Osteocyte (in vitro differentiated cells): ENCODE results near the gene OXSR1. TPM values are rescaled to one million over a fixed set of nuclear protein-coding genes. Genes with fewer than 3 reads are reported as not detected.
A peak's percentile ranks its signal among the peaks of the same experiment; 100 is the strongest.

Source experiments
- DNase-seq: peaks from one replicate; pipeline ENCODE4 v3.0.0; 2021; ENCODE audit warnings: mixed read lengths; ENCODE audit not compliant: unreplicated experiment; ENCODE audit errors: extremely low spot score
- H3K27ac Mint-ChIP-seq: one replicate; pipeline ENCODE4 v1.8.0; 2021; ENCODE audit warnings: mild to moderate bottlenecking, mixed read lengths; ENCODE audit not compliant: unreplicated experiment
- H3K27me3 Mint-ChIP-seq: one replicate; pipeline ENCODE4 v1.8.0; 2021; ENCODE audit warnings: mixed read lengths; ENCODE audit not compliant: unreplicated experiment
- H3K36me3 Mint-ChIP-seq: one replicate; pipeline ENCODE4 v1.8.0; 2021; ENCODE audit warnings: mixed read lengths; ENCODE audit not compliant: unreplicated experiment
- H3K4me1 Mint-ChIP-seq: one replicate; pipeline ENCODE4 v1.8.0; 2021; ENCODE audit warnings: mixed read lengths; ENCODE audit not compliant: unreplicated experiment
- H3K4me3 Mint-ChIP-seq: one replicate; pipeline ENCODE4 v1.8.0; 2021; ENCODE audit warnings: mild to moderate bottlenecking, moderate library complexity, mixed read lengths; ENCODE audit not compliant: unreplicated experiment
- H3K9me3 Mint-ChIP-seq: one replicate; pipeline ENCODE4 v1.8.0; 2021; ENCODE audit warnings: mixed read lengths; ENCODE audit not compliant: unreplicated experiment
- total RNA-seq: library from RNA; stranded (reverse); gene quantifications from 2 replicates; pipeline ENCODE4 v1.2.1, GENCODE V29; 2021
- TF ChIP-seq, protein P1 (sequence below): fragments of 200-600 bp; sonication (generic); IDR thresholded peaks from 2 replicates; pipeline ENCODE4 v1.5.0; 2021; ENCODE audit warnings: antibody characterized with exemption, mild to moderate bottlenecking, moderate library complexity

The OXSR1 gene
- total RNA-seq, 1 donor from 2014 or later, result 57.8 TPM

DNA sequence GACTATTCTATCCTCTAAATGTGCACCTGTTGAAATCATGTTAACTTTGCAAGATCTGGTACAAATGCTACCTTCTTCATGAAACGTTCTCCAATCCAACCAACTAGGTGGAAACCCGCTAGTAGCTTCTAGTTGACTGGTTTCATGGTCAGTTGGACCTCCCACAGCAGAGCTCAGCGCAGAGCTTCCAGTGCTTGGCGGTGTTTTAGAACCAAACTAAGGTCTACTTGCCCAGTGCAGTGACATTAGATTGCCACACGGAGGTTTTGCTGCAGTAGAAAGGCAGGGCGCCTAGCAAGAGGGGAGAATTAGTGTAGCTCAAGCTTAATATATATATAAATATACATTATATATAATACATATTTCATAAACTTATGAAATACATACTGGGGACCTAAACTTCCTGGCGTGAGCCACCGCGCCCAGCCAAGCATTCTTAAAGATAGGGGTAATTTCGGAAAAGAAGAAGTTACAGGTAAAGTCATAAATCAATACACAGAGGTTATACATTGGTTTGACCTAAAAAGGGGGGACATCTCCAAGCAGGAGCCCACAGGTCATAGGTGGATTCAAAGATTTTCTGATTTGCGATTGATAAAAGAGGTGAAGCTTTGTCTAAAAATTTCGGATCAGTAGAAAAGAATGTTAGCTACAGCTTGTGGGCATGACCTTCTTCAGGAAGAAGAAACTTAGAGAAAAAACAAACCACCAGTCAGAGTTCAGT, 2.1 kb upstream of the OXSR1 start:
- Mint-ChIP-seq H3K27ac (no peak overlapping the region), H3K36me3 (no peaks in the 10 kb centered on the region), H3K4me3 (no peak overlapping the region), H3K4me1 (peaks cover 29% of the 10 kb centered on the region), H3K9me3 (no peaks in the 10 kb centered on the region), H3K27me3 (no peaks in the 10 kb centered on the region)
- DNase-seq, result no peak
- TF ChIP-seq, protein P1, sequence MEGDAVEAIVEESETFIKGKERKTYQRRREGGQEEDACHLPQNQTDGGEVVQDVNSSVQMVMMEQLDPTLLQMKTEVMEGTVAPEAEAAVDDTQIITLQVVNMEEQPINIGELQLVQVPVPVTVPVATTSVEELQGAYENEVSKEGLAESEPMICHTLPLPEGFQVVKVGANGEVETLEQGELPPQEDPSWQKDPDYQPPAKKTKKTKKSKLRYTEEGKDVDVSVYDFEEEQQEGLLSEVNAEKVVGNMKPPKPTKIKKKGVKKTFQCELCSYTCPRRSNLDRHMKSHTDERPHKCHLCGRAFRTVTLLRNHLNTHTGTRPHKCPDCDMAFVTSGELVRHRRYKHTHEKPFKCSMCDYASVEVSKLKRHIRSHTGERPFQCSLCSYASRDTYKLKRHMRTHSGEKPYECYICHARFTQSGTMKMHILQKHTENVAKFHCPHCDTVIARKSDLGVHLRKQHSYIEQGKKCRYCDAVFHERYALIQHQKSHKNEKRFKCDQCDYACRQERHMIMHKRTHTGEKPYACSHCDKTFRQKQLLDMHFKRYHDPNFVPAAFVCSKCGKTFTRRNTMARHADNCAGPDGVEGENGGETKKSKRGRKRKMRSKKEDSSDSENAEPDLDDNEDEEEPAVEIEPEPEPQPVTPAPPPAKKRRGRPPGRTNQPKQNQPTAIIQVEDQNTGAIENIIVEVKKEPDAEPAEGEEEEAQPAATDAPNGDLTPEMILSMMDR, result peak; percentile 22

DNA sequence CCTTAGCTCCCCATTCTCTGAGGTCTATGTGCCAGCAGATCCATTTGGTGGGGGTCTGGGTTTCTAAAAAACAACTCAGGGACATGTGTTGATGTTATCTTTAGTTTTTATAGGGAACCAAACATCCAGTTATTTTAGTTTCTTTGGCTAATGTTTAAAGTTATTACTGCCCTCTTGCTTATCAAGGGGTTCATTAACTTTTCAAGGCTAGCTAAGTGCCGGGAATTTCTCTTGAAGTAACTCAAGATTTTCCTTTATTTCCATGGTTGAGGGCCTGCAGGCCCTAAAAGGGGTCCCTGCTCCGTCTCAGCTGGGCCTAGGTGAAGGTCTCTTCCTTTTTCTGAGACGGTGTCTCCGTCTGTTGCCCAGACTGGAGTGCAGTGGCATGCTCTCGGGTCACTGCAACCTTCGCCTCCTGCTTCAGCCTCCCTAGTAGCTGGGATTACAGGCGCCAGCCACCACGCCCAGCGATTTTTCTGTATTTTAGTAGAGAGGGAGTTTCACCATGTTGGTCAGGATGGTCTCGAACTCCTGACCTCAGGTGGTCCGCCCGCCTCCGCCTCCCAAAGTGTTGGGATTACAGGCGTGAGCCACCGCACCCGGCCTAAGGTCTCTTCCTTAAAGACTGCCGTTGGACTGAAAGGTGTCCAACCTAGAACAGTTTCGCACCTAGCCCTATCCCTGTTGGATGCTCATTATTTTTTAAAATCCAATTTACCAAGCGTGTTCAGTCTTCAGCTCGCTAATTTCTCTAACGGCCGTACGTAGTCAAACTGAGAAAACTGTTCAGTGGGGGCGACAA, 1.3 kb upstream of the OXSR1 start:
- no peak for DNase-seq
- Mint-ChIP-seq H3K27ac (peak overlapping the region; percentile 99), H3K4me3 (peak overlapping the region; percentile 84), H3K9me3 (no peaks in the 10 kb centered on the region), H3K36me3 (no peaks in the 10 kb centered on the region), H3K27me3 (no peaks in the 10 kb centered on the region), H3K4me1 (peaks cover 36% of the 10 kb centered on the region)
- TF ChIP-seq, protein P1, result no peak

DNA sequence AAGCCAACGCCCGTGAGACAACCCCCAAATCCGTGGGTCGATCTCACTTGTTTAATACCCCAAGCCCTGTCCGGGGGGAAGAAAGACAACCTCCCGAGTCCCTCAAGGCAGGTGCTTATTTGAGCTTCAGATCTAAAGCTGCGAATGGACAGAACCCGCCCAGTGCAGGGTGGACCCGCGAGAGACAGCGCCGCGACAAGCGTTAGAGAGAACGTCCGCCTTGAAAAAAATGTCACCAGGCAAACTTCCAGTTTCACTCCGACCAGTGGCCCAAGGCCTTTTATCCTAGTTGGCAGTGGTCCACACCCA, 740 bp upstream of the OXSR1 start:
- H3K36me3 Mint-ChIP-seq, result no peaks in the 10 kb centered on the region
- DNase-seq, result no peak
- TF ChIP-seq, protein P1, result no peak
- no peaks in the 10 kb centered on the region for H3K9me3 Mint-ChIP-seq
- H3K27ac Mint-ChIP-seq, result peak overlapping the region; percentile 99
- H3K27me3 Mint-ChIP-seq, result no peaks in the 10 kb centered on the region
- H3K4me3 Mint-ChIP-seq, result peak overlapping the region; percentile 84
- peaks cover 42% of the 10 kb centered on the region for H3K4me1 Mint-ChIP-seq

DNA sequence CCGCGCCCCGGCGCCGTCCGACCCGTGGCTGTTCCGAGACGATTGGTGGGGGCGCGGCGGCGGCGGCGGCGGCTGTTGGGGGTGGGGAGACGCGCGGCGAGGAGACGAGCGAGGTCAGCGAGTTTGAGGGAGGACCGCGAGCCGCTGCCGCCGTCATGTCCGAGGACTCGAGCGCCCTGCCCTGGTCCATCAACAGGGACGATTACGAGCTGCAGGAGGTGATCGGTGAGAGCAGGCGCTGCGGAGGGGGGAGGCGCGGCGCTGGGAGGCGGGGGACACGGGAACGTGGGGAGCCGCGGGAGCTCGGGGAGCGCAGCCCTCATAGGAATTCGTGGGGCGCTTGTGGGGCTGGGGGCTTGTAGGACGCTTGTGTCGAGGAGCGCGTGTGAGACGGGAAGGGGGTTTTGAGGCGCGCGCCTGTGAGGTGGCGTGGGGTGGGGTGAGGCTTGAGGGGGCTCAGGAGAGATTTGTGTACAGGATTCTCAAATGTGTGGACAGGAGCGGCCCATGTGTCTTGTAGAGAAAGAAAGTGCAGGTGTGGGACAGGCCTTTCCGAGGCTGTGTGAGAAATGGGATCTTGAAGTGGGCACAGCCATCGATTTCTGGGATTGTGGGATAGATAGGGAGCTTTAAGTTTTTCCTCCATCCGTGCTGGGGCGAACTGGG, 518 bp downstream of the OXSR1 start:
- H3K27ac Mint-ChIP-seq, result peak overlapping the region; percentile 99

More for the DNA sequence above, 518 bp downstream of the OXSR1 start:
- peaks cover 50% of the 10 kb centered on the region for H3K4me1 Mint-ChIP-seq
- peak overlapping the region; percentile 84 for H3K4me3 Mint-ChIP-seq
- no peaks in the 10 kb centered on the region for H3K36me3 Mint-ChIP-seq
- no peak for DNase-seq
- TF ChIP-seq, protein P1, result no peak
- no peaks in the 10 kb centered on the region for H3K9me3 Mint-ChIP-seq
- H3K27me3 Mint-ChIP-seq, result no peaks in the 10 kb centered on the region
